Measurements from ENCODE around the gene TBC1D1.

- TF ChIP-seq, protein P1, sequence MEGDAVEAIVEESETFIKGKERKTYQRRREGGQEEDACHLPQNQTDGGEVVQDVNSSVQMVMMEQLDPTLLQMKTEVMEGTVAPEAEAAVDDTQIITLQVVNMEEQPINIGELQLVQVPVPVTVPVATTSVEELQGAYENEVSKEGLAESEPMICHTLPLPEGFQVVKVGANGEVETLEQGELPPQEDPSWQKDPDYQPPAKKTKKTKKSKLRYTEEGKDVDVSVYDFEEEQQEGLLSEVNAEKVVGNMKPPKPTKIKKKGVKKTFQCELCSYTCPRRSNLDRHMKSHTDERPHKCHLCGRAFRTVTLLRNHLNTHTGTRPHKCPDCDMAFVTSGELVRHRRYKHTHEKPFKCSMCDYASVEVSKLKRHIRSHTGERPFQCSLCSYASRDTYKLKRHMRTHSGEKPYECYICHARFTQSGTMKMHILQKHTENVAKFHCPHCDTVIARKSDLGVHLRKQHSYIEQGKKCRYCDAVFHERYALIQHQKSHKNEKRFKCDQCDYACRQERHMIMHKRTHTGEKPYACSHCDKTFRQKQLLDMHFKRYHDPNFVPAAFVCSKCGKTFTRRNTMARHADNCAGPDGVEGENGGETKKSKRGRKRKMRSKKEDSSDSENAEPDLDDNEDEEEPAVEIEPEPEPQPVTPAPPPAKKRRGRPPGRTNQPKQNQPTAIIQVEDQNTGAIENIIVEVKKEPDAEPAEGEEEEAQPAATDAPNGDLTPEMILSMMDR (conservative IDR thresholded peaks at IDR 0.05; ENCODE audit: low read depth, low read length) = no peak
- TF ChIP-seq EZH2 (IDR thresholded peaks at IDR 0.05; ENCODE audit: borderline replicate concordance, low read depth, low read length, poor library complexity, severe bottlenecking) = no peak
Observed at GRCh38 chr4:38007645-38008044, 116.8 kb downstream of the TBC1D1 start.
